ENCODE results near the gene CD8A.

DNA sequence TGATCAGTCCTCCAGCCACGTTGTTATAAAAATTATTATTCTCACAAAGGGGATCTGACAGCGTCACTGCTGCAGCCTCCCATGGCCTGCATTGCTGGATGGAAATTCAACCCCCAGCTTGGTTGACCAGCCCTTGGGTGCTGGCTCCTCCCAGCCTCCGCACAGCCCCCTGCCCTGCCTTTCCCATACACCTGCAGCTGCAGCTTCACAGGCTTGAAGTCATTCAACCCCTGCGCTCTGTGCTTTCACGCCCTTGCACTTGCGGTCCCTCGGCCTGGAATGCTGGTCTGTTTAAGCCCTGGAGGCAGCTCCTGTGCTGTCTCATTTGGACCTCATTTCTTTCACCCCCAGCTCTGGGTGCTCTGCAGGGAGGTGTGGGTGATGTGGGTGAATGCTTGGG lies 860 bp upstream of the CD8A start:
- TF ChIP-seq, protein P1, sequence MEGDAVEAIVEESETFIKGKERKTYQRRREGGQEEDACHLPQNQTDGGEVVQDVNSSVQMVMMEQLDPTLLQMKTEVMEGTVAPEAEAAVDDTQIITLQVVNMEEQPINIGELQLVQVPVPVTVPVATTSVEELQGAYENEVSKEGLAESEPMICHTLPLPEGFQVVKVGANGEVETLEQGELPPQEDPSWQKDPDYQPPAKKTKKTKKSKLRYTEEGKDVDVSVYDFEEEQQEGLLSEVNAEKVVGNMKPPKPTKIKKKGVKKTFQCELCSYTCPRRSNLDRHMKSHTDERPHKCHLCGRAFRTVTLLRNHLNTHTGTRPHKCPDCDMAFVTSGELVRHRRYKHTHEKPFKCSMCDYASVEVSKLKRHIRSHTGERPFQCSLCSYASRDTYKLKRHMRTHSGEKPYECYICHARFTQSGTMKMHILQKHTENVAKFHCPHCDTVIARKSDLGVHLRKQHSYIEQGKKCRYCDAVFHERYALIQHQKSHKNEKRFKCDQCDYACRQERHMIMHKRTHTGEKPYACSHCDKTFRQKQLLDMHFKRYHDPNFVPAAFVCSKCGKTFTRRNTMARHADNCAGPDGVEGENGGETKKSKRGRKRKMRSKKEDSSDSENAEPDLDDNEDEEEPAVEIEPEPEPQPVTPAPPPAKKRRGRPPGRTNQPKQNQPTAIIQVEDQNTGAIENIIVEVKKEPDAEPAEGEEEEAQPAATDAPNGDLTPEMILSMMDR (conservative IDR thresholded peaks at IDR 0.05) = no peak
- TF ChIP-seq EZH2 (IDR thresholded peaks at IDR 0.05; ENCODE audit: low read depth) = no peak

Data from PC-9 (cell line).